NCI-H460 (cell line): ENCODE data around the gene CMKLR1. TPM values are rescaled to one million over a fixed set of nuclear protein-coding genes. Genes with fewer than 3 reads are reported as not detected.

Experiments
- DNase-seq: peaks from one replicate; pipeline ENCODE4 v3.0.0-alpha.2; 2016; ENCODE audit warnings: low read depth; ENCODE audit errors: extremely low read depth
- polyA plus RNA-seq: library from polyadenylated mRNA; depleted of rRNA; stranded (reverse); fragments of >200 nt; gene quantifications from 2 replicates; pipeline ENCODE4 v1.2.3, GENCODE V29; 2014; cell fraction: nucleus; rRNA removed
- total RNA-seq: library from RNA; depleted of rRNA; stranded (reverse); fragments of >200 nt; shearing (Covaris generic); gene quantifications from 2 replicates; pipeline ENCODE4 v1.2.3, GENCODE V29; 2014; rRNA removed

The CMKLR1 gene
- not detected in 2 replicates for total RNA-seq
- not detected in 2 replicates for polyA plus RNA-seq

DNA sequence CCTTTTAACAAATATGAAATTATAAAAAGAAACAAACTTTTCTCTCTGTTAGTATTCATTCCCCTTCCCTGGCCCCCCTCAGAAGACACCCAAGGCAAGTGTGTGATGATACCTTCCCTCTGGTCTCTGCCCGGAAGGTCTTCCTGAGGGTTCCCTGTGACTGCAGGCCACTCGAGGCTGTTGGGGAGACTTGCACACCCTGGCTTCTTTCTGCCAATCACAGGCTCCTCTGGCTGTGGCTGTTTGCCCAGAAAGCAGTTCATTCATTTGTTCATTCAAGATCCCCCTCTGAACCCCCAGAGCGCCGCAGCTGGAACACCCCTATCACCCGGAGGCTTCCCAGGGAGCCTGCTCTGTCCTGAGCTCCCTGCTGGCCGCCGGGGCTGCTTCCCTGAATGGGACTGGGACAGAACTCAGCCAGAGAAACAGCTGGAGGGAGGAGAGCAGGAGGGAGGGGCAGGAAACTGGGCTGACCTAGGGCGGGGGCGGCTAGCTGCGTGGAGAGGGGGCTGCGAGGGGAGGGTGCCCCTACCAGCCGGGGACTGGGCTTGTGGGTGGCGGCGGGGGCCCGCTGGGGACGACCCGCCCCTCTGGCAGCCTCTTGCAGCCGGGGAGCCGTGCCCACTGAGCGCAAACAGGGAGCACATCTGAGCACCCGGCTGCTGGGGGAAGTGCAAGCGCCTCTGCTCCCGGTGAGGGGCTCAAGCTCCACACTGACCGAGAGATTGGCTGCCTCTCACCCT, at the start of gene CMKLR1:
Gene CMKLR1 (minus strand): TSS at position 397 of the 743 bp plus-strand sequence. CDS start 45,720 bp downstream, outside the sequence.
- DNase-seq, result no peak

DNA sequence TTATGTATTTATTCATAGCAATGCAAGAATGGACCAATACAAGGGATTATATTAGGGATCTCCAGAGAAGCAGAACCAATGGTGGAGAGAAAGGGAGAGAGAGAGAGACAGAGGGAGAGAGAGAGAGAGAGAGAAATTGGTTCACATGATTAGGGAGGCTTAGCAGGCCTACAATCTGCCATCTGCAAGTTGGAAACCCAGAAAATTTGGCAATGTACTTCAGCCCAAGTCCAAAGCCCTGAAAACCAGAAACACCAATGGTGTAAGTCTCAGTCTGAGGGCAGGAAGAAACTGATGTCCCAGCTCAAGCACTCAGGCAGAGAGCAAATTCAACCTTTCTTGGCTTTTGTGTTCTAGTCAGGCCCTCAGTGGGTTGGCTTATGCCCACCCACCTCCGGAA, 48.7 kb upstream of the CMKLR1 start:
- DNase-seq, result no peak

GRCh38 chr12:108386709-108387360, 47.7 kb upstream of the CMKLR1 start:
- no peak for DNase-seq

DNA sequence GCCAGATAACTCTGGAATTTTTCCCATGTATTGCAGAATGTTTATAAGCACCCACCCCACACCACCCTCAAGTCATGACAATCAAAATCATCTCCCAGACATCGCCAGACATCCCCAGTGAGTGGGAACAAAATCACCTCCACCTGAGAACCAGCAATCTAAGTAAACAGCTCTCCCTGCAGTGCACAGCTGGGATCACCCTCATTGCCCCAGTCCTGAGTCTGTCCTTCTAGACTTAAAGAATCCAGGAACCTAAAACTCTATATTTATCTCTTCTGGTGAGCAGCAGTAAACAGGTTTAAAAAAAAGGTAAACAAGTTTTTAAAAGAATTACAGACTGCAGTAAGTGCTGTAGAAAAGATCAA, 43.3 kb upstream of the CMKLR1 start:
- no peak for DNase-seq

DNA sequence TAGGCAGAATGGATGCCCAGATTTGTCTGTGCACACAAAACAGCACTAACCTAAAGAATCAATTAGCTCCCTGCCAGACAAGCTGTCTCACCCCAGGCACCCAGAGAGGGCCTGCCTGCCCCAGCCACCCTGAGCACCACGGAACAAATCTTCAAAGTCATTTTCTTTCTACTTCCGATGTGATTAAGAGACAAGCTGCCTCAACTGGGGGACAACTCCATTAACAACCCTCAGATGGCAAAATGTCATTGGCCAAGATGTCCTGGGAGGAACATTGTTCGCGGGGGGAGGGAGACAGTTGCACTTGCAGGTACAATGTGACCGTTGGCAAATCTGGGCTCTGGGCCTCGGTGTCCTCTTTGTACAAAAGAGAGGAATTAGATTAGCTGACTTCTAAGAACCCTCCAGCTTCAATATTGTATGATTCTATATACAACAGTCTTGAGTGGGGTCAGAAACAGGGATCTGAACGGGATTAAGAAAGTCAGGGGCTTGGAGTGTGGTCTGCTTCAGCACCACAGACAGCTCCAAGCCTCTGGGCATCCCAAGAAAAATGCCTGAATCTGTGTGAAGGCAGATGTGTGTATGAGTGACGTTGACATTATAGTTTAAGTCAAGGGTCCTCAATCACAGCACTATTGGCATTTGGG, 42.8 kb upstream of the CMKLR1 start:
- DNase-seq, result peak; percentile 17

- no peak for DNase-seq
Measured at GRCh38 chr12:108380382-108380781, 41.3 kb upstream of the CMKLR1 start.

- no peak for DNase-seq
Measured at GRCh38 chr12:108379823-108380222, 40.7 kb upstream of the CMKLR1 start.

GRCh38 chr12:108378926-108379325, 39.8 kb upstream of the CMKLR1 start:
- no peak for DNase-seq

GRCh38 chr12:108377260-108377659, 38.1 kb upstream of the CMKLR1 start:
- DNase-seq, result no peak

DNA sequence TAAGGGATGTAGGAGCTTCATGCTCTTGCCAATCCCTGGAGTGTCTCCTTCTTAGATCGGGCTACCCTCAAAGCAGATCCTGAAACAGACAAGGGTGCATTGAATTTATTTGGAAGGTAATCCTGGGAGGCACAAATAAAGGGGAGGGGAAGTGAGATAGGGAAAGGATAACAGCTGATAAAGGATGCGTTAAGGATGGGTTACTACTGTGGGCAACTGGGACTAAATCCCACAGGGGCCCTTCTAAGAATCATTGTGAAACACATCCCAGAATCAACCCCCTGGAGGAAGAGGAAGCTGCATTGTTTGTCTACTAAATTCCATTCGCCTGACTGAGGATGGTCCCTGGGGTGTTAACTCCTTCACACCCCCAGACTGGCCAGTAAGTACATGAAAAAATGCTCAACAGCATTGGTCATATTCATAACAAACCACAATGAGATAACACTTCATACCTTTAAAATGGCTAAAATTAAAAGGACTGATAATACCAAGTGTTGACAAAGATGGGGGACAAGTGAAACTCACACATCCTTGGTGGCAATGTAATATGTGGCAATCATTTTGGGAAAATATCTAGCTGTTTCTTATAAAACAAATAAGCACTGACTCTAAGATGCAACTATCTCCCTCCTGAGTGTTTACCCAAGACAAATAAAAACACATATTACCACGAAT, 37.0 kb upstream of the CMKLR1 start:
- DNase-seq, result no peak

DNA sequence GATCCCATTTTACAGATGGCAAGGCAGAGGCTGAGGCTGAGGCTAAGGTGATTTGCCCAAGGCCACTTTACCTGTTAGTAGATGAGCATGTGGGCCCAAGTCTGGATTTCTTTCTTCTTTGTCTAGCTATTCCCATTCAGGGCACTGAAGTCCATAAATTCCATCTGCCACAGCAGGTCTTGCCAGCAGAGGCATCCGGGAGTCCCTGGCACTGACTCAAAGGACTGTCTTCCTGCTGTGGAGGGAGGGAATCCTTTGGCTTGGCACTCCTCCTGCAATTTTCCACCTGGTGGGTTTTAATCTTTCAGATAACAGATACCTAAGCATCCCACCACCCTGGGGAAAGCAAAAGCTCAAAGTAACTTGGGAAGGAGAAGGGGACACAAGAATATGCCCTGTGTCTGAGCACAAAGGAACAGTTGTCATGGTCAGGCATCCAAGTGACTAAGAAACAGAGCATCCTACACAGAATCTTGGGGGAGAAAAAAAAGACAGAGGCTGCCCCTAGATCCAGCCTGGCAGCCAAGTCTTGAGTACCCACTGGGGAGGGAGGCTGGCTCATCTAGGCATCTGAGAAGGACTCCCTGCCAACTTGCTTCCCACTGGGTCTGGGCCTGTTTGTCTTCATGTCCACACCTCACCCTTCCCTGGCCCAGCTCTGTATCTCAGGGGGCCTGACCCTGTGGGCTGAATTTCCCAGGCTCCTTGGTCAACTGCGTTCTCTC, 35.6 kb upstream of the CMKLR1 start:
- no peak for DNase-seq

- no peak for DNase-seq
Measured at GRCh38 chr12:108373111-108373510, 34.0 kb upstream of the CMKLR1 start.

- no peak for DNase-seq
Measured at GRCh38 chr12:108371801-108372344, 32.8 kb upstream of the CMKLR1 start.

DNA sequence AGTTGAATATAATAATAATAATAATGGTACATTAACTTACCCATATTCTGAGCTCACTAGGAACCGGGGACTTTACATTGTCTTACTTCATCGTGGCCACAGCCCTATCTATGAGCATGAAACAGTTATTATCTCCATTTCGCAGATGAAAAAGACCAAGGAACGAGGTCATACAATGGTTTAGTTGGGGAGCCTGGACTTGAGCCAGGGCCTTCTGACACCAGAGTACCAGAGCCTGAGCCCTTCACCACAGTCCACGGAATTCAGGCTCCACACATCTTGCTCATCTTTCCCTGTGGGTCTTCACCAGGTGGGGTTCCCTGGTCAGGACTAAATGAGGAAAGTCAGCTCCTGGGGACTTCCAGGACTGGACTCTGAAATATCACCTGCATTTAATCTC, 31.3 kb upstream of the CMKLR1 start:
- DNase-seq, result no peak

GRCh38 chr12:108369736-108370396, 30.8 kb upstream of the CMKLR1 start:
- no peak for DNase-seq

DNA sequence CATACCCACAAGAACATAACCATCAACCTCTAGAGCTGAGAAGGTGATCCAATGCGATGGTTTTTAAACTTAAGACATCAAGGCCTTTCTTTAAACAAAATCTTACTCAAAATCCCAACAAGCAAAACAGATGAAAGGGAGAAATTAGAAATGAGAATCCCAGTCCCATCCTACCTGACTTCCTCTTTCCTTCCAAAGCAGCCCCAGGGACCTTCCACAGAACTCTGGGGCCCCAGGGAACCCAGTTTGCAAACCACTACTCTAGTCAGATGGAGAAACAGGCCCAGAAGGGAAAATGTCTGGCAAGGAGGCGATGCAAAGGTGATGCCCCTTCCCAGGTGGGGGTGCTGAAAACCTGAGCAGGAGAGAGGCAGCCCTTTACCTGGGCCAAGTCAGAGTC, 29.0 kb upstream of the CMKLR1 start:
- no peak for DNase-seq

DNA sequence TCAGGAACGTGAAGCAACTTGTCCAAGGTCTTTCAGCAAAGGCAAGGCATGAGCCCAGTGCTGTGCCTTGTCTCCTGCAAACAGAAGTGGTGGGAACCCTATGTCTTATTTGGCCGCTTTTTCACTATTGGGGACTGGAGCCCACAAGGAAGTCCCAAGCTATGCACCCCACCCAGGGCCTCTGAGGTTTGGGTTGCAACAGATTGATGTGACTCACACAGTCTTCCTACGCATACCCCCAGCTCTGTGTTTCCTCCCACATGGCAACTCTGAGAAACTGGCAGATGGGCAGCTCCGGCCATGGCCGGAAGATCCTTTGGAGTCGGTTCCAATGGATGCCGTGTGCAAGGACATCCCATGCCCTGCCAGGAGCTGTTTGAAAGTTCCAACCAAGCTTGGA, 28.3 kb upstream of the CMKLR1 start:
- no peak for DNase-seq

DNA sequence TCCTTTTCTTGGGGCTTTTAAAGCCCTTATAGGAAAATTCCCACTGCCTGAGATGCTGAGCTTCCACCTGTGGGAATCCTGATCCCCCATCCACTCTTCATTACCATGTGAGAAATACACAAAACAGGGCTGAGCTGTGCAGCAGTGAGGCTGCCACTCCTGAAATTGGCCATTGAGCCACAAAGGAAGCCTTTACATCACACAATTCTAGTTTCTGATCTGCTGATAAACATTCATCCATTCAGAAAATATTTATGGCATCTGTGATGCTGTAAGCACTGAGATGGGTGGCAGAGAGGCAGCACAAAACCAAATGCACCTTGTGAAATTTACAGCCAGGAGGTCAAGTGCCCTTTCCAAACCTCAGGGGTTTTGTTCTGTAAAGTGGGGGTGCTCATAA, 26.2 kb upstream of the CMKLR1 start:
- no peak for DNase-seq

GRCh38 chr12:108364879-108365278, 25.8 kb upstream of the CMKLR1 start:
- no peak for DNase-seq

DNA sequence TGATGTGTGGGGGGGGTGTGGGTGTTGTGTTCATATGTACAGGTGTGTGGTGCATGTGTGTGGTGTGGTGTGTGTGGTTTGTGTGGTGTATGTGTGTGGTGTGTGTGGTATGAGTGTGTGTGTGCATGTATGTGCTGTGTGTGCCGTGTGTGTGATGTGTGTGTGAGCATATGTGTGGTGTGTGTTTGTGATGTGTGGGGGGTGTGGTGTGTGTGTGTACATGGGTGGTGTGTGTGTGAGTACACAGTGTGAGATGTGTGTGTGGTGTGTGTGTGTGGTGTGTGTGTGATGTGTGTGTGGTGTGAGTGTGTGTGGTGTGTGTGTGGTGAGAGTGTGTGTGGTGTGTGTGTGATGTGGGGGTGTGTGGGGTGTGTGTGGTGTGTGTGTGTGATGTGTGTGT, 24.5 kb upstream of the CMKLR1 start:
- no peak for DNase-seq
